Activated T-cell treated with anti-CD3 and anti-CD28 coated beads for 48 hours (primary cell): ENCODE data around the gene CCL3.
"Not testable (repeated sequence)": the region's sequence is repeated elsewhere in the genome, so short reads cannot be mapped to it uniquely, and the experiment has no call there.

Experiments
- DNase-seq: peaks from one replicate; pipeline ENCODE4 v3.0.0-alpha.2; 2020; ENCODE audit warnings: low read depth

The CCL3 gene

GRCh38 chr17:36115649-36115977 lies 25.7 kb upstream of the CCL3 start:
- not testable (repeated sequence) for DNase-seq

- DNase-seq = not testable (repeated sequence)
These were observed 25.2 kb upstream of the CCL3 start for GRCh38 chr17:36114971-36115648.

GRCh38 chr17:36113131-36113530 lies 23.2 kb upstream of the CCL3 start:
- DNase-seq = not testable (repeated sequence)

DNA sequence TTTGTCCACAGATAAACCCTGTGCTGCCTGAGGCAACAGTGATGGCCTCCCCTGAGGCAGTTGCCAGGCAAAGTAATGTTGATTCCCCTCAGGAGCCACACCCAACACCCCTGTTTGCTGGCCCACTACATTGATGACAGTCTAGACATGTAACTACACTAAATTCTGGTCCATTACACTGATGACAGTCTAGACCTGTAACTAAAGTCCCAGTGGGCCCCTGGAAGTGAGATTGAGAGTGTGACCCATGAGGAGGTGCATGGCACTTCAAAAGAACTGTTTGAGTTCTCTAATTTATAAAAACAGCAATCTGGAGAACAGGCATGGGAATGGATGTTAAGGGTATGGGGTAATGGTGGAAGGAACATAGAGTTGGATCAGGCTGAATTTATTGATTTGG lies 22.6 kb upstream of the CCL3 start:
- DNase-seq = no peak

- no peak for DNase-seq
These were observed 21.1 kb upstream of the CCL3 start for GRCh38 chr17:36111068-36111490.

DNA sequence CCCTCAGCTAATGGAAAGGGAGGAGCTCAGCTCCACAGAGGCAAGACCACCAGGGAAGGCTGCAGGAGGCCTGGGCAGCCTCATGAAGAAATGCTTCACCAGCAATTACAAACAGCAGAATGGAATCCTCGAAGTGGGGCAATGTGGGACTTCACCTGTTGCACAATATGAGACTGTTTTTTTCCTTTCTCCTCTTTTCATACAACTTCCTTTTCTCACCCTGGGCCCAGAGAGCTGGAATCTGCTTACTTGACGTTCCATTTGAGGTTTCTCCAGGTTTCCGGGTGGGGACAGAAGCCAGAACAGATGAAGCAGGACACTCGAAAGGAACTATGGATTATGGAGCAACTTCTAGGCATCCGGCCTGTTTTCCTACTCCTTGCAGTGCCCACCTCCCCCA lies 18.3 kb upstream of the CCL3 start:
- not testable (repeated sequence) for DNase-seq

DNA sequence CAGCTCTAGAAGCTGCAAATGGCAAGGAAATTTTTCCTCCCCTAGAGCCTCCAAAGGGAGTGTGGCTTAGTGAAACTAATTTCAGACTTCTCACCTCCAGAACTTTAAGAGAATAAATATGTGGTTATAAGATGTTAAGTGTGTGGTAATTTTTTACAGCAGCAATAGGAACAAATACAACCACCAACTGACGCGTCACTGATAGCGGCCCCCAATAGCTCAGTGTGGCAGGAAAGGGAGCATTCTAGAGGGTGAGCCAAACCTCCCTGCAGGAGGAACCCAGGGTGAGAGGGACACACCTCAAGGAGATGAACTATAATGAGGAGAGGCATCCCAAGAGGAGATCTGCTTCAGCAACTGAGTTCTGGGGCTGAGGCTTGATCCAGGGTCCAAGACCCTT lies 17.7 kb upstream of the CCL3 start:
- no peak for DNase-seq

GRCh38 chr17:36106493-36106835 lies 16.5 kb upstream of the CCL3 start:
- DNase-seq = no peak

DNA sequence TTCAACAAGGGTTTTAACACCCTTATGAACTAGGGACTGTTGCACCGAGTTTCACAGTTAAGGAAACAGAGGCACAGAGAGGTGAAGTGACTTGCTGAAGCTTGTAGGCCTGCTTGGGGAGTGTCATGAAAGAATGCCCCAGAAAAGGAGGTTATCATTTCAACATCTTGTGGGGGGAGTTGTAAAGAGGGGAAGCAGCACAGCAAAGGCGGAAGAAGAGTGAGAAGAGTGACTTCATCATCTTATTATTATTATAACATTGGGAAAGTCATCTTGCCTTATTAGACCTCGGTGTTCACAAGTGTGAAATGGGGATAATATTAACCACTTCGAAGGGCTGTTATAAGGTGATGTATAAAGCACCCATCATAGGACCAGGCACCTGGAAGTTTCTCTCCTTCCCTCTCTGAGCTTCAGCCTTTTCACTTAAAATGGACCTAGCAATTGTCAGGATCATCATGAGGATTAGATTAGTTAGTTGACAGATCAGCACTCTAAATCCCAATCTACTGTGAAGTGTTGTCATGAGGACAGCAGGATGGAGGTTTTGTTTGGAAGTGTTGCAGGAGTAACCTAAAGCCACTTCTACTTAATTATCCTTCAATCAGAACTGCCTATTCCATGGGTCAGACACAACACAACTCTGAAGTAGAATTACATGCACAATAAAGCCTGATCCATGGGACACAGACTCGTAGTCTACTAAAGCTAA lies 16.0 kb upstream of the CCL3 start:
- no peak for DNase-seq

- DNase-seq = no peak
These were observed 14.8 kb upstream of the CCL3 start for GRCh38 chr17:36104701-36105181.

GRCh38 chr17:36104246-36104645 lies 14.3 kb upstream of the CCL3 start:
- DNase-seq = not testable (repeated sequence)

GRCh38 chr17:36103401-36103975 lies 13.5 kb upstream of the CCL3 start, which contains the start of gene CCL4:
Gene CCL4, plus strand, starts transcription at chr17:36103827. Its CDS starts 79 bp downstream, at chr17:36103906.
- not testable (repeated sequence) for DNase-seq

- DNase-seq = not testable (repeated sequence)
These were observed 9.1 kb upstream of the CCL3 start for GRCh38 chr17:36099004-36099403.

GRCh38 chr17:36095992-36096391 lies 6.0 kb upstream of the CCL3 start:
- no peak for DNase-seq

GRCh38 chr17:36094746-36095145 lies 4.8 kb upstream of the CCL3 start:
- DNase-seq = no peak

DNA sequence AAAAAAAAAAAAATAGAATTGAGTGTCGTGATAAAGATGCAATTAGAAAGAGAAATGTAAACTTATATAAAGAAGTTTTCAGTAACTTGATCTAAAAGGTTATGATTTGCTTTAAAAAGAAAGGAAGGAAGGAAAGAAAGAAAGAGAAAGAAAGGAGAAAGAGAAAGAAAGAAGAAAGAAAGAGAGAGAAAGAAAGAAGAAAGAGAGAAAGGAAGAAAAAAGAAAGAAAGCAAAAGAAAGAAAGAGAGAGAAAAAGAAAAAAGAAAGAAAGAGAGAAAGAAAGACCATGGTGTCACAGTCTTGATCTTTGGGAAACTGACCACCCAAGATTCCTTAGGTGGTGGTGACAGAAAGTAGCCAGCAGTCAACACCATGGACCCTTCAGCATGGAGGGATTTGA lies 4.3 kb upstream of the CCL3 start:
- no peak for DNase-seq

- DNase-seq = not testable (repeated sequence)
These were observed 2.8 kb upstream of the CCL3 start for GRCh38 chr17:36092715-36093114.

DNA sequence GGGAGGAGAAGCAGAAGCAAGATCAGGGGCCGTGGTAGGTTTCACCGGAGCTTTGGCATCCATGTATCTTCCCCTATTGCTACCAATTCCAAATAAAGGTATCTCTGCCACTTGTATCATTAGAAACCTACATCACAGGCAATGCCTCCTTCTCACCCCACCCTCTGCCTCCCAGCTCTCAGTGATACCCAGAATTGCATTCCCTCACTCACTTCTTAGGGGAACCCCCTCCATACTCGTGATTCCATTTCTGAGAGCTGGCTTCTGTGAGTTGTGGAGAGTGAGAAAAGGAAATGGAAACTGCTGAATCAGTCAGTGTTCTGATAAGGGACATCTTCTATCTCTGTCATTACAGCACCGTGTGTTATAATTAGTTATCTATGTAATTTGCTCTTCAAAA lies 2.3 kb upstream of the CCL3 start:
- DNase-seq = peak; percentile 40

- DNase-seq = no peak
These were observed 541 bp downstream of the CCL3 start for GRCh38 chr17:36089339-36089865.

DNA sequence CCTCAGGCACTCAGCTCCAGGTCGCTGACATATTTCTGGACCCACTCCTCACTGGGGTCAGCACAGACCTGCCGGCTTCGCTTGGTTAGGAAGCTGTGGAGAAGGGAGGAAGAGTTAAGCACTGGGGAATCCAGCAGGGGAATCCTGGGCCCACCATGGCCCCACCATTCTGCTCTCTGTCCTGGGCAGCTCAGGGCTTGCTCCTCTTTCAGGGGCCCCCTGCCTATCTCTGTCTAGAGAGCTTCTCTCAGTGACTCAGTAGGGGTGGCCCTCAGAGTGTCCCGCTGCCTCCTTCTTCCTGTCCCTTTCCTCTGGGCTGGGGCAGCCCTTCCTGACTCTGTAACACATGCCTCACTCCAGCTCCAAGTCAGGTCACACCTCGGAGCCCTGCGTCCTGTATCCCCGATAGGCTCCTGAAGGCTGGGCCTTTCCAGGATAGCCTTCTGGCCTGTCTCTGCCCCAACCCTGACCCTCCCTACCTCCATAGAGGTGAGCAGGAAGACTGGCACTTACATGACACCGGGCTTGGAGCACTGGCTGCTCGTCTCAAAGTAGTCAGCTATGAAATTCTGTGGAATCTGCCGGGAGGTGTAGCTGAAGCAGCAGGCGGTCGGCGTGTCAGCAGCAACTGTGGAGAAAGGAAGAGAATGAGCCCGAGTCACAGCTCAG lies 1.1 kb downstream of the CCL3 start:
- no peak for DNase-seq

- DNase-seq = not testable (repeated sequence)
These were observed 1.9 kb downstream of the CCL3 start for GRCh38 chr17:36087897-36088572.

GRCh38 chr17:36087471-36087870 lies 2.5 kb downstream of the CCL3 start:
- not testable (repeated sequence) for DNase-seq
